ENCODE data around the gene GNA12.
"Not testable (repeated sequence)": the region's sequence is repeated elsewhere in the genome, so short reads cannot be mapped to it uniquely, and the experiment has no call there.

GNA12 gene

GRCh38 chr7:2687338-2687869 lies 156.7 kb downstream of the GNA12 start:
- H3K27ac ChIP-seq = no peak overlapping the region
- no peak for DNase-seq (ENCODE audit: low read depth, low spot score)

DNA sequence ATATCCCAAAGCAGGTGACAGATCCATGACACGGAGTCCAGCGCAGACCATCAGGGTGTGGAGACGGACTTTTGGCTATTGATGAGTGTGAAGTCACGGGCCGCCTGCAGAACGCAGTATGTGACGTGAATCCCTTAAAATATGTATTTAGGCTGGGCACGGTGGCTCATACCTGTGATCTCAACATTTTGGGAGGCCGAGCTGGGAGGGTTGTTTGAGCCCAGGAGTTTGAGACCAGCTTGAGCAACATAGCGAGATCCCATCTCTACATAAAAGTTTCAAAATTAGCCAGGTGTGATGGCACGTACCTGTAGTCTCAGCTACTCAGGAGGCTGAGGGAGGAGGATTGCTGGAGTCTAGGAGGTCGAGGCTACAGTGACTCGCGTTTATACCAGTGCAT lies 158.0 kb downstream of the GNA12 start:
- no peak for DNase-seq (ENCODE audit: low read depth, low spot score)
- no peak overlapping the region for H3K27ac ChIP-seq

- DNase-seq (ENCODE audit: low read depth, low spot score) = no peak
These were observed 159.6 kb downstream of the GNA12 start for GRCh38 chr7:2684501-2684900.

GRCh38 chr7:2681929-2682799 lies 161.9 kb downstream of the GNA12 start:
- H3K27ac ChIP-seq = no peak overlapping the region

More at GRCh38 chr7:2684501-2684900, 159.6 kb downstream of the GNA12 start:
- no peak overlapping the region for H3K27ac ChIP-seq

GRCh38 chr7:2680792-2681490 lies 163.2 kb downstream of the GNA12 start:
- H3K27ac ChIP-seq = no peak overlapping the region
- DNase-seq (ENCODE audit: low read depth, low spot score) = no peak

More at GRCh38 chr7:2681929-2682799, 161.9 kb downstream of the GNA12 start:
- no peak for DNase-seq (ENCODE audit: low read depth, low spot score)

DNA sequence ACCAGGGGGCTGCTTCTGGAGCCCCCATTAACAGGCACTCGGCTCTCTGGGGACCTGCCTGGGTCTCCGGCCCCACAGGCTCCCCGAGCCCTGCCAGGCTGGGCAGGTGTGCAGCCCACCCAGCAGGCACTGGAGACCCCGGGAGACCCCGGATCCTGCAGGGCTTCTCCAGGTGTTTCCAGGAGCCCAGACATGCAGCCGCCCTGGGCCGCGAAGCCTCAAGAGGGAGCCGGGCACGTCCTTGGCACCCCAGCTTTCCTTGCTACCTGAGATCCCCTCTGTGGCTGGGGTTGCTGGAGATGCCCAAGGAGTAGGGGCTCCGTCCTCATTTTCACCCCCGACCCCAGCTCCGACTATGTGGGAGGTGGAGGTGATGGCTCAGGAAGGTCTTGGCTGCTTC lies 163.9 kb downstream of the GNA12 start:
- DNase-seq (ENCODE audit: low read depth, low spot score) = no peak
- H3K27ac ChIP-seq = no peak overlapping the region

DNA sequence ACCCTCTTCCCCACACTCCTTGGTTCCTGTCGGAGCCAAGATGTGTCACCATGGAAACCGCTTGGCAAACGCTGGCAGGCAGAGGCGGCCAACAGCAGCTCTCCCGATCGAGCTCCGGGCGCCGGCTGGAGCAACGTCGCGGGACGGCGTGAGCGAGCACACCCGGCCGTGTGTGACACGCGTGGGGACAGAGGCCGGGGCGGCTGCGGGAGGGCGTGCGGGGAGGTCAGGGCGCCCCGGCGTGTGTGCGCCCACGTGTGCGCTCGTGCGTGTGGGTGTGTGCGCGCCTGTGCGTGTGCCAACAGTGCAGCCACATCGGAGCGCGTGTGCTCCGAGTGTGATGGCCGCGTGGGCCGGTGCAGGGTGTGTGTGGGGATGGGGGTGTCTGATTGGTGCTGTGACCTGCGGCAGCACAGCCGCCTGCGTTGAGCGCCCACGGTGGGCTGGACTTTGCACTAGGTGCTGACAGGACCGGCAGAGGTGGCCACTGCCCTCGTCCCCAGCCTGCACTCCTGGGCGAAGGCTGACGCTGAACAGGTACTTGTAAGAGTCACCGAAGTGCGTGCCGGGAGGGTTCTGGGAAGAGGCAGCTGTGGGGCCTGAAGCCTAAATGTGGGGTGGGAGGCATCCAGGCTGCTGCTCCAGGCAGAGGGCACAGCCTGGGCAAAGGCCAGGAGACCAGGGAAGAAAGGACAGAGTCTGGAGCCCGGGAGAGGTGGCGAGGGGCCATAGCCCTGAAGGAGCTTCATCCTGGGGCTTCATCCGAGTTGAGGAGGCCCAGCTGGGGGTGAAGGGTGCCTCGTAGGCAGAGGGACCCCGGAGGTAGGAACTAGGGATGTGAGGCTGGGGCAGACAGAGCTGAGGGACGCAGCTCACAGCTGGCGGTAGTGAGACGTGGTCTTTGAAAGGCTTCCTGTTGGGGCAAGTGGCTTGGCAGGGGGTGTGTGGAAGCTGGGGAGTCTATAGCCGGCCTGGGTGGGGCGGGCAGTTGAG lies 164.7 kb downstream of the GNA12 start:
- H3K27ac ChIP-seq; DNase-seq (ENCODE audit: low read depth, low spot score): not testable (repeated sequence)

- not testable (repeated sequence) for H3K27ac ChIP-seq; DNase-seq (ENCODE audit: low read depth, low spot score)
These were observed 165.7 kb downstream of the GNA12 start for GRCh38 chr7:2678454-2678853.
